SIG-M5 treated with dmso at 0.1 percent for 504 hours (cell line): ENCODE results near the gene PRR23A.
"Not testable (repeated sequence)": the region's sequence is repeated elsewhere in the genome, so short reads cannot be mapped to it uniquely, and the experiment has no call there.

Experiments
- DNase-seq: peaks from one replicate; lab custom pipeline; 2025; ENCODE audit not compliant: unreplicated experiment; lab: John Stamatoyannopoulos, UW

The PRR23A gene

DNA sequence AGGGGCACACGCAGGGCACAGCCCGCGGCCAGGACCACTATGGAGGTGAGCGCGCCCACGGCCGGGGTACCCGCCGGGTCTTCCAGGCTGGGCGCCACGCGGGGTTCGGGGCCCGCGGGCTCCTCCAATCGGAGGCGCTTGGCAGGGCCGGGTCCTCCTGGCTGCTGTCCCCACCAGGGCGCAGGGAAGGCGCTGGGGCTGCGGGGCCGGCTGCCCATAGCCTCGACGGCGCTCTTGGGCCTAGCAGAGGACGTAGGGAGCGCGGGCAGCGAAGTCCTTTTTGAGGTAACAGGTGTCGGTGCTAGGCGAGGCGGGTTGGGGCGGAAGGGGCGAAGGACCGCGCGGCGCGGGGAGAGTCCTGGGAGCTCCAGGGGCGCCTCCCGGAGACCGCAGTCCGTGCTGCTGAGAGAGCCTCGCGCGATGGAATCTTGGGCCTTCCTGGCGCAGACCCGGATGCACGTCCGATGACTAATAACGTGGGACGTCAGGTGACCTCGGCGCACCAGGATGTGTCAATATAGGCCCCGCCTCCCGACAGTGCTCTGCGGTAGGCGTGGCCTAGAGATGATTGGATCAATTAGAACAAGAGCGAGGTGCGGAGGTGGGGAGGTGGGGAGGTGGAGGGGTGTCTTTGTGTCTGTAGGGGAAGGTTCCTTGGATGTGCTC is at the start of gene PRR23A:
TSS of gene PRR23A (minus strand) at position 218 of the 666 bp plus-strand sequence. CDS start at position 218, 0 bp downstream.
- DNase-seq = no peak

DNA sequence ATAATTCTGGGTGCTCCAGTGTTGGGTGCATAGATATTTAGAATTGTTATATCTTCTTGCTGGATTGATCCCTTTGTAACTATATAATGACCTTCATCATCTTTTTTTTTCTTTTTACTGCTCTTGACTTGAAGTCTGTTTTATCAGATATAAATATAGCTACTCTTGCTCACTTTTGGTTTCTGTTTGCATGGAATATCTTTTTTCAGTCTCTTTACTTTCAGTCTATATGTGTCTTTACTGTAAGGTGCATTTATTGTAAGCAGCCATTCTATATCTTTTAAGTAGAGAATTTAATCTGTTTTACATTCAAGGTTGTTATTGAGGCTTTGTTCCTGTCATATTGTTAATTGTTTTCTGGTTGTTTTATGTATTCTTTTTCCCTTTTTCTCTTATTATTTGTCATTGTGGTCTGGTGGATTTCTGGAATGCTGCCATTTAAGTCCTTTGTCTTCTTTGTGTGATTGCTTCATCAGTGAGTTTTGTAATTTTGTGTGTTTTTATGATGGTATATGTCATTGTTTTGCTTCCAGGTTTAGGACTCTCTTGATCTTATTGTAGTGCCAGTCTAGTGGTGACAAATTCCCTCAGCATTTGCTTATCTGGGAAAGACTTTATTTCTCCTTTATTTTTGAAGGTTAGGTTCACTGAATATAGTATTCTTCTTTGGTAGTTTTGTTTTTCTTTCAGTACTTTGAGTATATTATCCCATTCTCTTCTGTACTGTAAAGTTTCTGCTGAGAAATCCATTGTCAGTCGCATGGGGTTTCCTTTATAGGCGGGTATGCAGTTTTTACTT is 46.9 kb upstream of the PRR23A start:
- no peak for DNase-seq

DNA sequence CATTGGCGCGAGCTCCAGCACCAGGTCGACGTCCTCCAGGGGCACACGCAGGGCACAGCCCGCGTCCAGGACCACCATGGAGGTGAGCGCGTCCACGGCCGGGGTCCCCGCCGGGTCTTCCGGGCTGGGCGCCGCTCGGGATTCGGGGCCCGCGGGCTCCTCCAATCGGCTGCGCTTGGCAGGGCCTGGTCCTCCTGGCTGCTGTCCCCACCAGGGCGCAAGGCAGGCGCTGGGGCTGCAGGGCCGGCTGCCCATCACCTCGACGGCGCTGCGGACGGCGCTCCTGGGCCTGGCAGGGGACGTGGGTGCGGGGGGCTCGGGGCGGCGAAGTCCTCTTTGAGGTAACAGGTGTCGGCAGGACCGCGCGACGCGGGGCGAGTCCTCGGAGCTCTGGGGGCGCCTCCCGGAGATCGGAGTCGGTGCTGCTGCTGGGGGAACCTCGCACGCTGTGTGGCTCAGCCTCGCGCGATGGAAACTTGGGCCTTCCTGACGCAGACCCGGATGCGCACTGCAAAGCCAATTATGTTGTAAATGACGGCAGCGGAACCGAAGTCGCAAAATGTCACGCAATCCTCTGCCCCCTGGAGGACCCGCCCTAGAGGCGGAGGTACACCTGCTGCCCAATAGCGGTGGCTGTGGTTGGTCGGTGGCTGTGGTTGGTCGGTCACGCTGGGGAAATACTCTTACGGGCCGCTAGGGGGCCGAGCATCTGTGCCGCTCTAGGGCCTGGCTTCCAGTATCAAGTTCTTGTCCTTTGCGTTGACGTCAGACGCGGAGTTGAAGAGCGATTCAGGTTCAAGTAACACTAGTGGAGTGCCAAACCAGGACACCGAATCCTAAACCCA is 38.5 kb upstream of the PRR23A start, which contains the start of gene PRR23C:
TSS of gene PRR23C (minus strand) at position 527 of the 845 bp plus-strand sequence. CDS start at position 255, 272 bp downstream.
- DNase-seq = no peak

DNA sequence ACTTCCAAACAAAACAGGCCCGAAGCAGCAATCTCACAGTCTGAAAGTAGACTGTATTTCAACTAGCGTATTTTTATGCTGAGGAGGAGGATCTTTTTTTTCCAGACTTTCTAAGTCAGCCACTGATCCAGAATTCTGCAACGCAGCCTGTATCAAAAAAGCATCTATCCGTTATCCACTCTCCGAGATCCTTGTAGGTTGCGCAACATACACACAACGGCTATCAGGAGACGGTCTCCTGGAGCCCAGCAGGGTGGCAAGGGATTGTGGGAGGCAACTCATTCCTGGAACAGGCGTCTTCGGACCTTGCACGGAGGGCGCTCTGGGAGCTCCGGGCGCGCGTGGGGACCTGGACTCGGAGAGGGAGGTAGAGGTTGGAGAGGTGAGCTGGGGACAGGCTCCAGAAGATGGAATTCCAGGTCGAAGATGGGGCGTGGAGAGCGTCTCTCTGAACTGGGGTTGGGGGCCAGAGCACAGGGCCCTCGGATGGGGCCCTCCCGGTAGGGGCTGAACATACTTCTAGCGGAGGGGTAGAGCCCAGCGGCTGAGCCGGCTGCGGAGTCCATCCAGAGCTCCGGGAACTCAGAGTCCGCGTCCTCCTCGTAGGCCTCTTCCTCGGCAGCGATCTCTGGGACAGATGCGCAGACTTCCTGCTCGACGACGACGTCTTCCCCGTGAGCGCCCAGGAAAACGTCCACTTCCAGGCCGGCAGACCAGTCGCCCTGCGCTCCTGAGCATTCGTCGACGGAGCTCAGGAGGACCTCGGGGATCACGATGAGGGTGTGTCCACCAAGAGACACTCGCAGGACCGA is 37.7 kb upstream of the PRR23A start:
- DNase-seq = no peak

DNA sequence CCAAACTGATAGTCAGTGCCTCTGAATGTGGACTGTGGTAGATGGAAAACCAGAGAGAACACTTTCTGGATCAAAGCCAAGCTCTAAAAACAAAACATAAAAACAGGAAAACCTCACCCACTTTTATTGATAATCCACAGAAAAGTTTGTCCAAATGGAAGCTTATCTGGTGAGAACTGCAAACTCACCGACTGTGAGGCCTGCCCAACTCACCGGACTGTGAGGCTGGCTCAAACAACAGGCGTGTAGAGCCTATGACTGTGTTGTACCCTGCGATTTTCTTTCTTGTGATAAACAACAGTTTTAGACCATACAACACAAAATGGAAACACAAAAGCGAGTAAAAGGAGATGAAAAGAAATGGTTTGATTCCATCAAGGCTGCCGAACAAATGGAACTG is 31.4 kb upstream of the PRR23A start:
- DNase-seq = no peak

DNA sequence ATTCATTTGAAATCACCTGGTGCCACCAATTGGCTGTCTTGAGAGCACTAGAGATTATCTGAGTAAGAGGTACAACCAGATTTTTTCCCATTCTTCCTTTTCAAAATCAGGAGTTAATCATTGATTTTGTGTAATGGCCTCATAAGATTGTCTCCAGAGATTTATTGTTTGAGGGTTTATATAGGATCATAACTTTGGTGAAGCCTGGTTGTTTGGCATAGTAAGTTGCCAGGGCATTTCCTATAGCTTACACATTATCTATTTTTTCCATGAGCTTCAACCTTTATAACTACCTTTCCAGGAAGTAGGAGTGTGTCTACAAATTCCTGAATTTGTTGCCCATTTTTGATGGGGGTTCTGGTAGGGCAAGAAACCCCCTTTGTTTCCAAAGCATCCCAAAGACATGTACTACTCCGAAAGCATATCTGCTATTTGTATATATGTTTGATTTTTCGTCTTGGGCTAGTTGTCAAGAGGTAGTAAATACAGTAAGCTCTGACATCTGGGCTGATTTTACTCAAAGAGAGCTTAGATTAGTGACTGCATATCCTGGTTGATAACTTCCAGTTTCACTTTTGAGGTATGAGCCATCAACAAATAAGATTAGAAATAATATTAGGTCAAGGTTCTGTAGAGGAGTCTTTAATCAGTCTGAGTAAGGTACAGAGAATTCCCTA is 26.4 kb upstream of the PRR23A start:
- no peak for DNase-seq

DNA sequence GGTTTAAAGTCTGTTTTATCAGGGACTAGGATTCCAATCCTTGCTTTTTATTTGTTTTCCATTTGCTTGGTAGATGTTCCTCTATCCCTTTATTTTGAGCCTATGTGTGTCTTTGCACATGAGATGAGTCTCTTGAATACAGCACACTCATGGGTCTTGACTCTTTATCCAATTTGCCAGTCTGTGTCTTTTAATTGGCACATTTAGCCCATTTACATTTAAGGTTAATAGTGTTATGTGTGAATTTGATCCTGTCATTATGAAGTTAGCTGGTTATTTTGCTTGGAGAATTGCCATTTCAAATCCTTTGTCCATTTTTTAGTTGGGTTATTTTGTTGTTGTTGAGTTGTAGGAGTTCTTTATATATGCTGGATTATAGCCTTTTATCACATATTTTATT is 24.5 kb upstream of the PRR23A start:
- not testable (repeated sequence) for DNase-seq

DNA sequence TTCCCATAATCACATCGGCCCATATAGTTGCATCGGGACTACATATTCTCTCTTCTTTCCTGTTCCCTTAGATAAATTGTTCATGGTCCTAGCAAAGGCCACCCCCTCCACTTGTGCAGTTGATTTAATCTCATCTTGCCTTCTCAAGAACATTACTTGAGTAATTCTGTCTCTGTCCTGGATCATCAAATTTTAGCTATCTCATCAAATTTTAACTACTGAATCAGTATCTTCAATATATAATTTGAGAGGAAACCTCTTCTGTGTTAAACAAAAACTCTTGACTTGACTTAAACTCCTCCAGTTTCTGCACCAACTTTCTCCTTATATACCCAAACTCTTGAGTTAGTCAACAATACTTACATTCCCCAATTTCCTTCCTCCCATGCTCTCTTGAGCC is 18.9 kb upstream of the PRR23A start:
- no peak for DNase-seq

DNA sequence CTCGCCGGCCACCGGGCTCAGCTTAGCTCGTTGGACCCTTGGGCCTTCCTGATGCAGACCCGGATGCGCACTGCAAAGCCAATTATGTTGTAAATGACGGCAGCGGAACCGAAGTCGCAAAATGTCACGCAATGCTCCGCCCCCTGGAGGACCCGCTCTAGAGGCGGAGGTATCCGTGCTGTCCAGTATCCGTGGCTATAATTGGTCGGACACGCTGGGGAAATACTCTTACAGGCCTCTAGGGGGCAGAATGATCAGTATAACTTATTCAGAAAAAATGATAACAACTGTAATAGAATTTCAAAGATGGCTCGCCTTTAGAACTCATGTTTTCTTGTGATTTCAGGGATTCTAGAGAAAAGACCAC is 14.8 kb upstream of the PRR23A start, which contains the start of gene PRR23B:
TSS of gene PRR23B (minus strand) at position 59 of the 367 bp plus-strand sequence. CDS start 265 bp downstream, outside the sequence.
- no peak for DNase-seq

DNA sequence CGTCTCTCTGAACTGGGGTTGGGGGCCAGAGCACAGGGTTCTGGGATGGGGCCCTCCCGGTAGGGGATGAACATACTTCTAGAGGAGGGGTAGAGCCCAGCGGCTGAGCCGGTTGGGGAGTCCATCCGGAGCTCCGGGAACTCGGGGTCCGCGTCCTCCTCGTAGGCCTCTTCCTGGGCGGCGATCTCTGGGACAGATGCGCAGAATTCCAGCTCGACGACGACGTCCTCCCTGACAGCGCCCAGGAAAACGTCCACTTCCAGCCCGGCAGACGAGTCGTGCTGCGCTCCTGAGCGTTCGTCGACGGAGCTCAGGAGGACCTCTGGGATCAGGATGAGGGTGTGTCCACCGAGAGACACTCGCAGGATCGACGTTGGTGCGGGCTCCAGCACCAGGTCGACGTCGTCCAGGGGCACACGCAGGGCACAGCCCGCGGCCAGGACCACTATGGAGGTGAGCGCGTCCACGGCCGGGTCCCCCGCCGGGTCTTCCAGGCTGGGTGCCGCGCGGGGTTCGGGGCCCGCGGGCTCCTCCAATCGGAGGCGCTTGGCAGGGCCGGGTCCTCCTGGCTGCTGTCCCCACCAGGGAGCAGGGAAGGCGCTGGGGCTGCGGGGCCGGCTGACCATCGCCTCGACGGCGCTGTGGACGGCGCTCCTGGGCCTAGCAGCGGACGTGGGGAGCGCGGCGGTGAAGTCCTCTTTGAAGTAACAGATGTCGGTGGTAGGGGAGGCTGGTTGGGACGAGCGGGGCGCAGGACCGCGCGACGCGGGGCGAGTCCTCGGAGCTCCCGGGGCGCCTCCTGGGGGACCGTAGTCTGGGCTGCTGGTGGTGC is 14.2 kb upstream of the PRR23A start:
- DNase-seq = no peak

DNA sequence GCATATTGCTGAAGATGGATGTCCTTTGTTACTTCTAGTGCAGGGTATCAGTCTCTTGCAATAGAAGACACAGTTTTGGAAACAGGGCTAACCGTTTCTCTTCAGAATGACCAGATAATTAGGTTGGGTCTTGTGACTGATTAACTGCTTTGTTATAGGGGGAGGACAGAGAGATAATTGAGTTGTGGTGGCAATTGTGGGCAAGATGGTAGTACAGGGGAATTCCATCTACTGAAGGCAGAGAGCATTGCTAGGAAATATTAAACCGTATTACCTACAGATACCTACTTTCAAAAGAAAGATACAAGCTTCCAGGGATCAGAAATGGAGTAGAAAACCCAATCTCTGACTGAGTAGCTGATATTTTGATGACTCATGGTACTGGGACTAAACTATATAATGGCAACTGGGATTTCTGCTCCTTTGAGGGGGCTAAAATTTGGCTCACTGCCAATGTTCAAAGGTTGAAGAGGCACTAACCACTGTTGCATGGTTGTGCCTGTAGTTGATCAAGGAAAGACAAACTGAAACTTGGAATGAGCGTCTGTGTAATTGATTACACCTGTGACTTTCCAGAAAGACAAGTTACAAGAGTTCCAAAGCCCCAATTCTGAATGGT is 10.5 kb upstream of the PRR23A start:
- DNase-seq = no peak

DNA sequence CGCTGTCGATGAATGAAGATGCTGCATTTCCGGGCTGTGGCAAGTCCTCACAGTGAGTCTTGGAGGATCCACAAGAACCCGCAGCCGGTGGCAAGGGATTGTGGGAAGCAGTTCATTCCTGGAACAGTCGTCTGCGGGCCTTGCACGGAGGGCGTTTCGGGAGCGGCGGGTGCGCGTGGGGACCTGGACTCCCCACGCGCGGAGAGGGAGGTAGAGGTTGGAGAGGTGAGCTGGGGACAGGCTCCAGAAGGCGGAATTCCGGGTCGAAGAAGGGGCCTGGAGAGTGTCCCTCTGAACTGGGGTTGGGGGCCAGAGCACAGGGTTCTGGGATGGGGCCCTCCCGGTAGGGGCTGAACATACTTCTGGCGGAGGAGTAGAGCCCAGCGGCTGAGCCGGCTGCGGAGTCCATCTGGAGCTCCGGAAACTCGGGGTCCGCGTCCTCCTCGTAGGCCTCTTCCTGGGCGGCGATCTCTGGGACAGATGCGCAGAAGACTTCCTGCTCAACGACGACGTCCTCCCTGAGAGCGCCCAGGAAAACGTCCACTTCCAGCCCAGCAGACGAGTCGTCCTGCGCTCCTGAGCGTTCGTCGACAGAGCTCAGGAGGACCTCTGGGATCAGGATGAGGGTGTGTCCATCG is 593 bp downstream of the PRR23A start:
- no peak for DNase-seq

DNA sequence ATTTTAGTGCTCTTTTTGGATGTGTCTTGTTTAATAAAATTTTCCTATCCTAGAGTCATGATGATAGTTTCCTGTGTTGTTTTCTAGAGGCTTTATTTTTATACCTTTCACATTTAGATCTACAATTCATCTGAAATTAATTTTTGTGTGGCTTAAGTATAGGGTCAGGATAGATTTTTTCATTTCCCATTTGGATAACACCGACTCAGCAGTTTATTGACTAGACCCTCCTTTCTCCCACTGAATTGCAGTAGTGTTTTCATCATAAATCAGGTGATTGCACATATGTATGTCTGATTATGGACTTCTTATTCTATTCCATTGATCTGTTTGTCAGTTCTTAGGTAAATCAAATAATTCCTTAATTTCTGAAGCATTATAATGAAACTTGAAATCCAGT is 10.4 kb downstream of the PRR23A start:
- no peak for DNase-seq

DNA sequence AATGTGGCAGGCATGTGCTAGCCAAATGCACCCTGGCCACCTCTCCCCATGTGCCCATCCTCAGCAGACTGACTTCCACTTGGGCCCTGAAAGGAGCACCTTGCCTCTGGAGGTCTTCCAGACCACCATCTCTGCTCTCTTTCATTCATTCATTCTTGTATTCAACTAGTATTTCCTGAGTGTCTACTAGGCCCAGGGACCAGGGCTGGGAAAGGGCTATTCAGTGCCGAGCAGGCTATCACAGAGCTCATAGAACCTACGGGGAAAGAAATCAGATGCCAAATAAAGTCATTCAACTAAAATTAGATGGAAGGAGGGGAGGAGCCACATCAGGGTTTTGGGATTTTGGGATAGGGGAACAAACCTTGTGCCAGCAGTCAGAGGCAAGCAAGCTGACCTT is 18.9 kb downstream of the PRR23A start:
- no peak for DNase-seq

DNA sequence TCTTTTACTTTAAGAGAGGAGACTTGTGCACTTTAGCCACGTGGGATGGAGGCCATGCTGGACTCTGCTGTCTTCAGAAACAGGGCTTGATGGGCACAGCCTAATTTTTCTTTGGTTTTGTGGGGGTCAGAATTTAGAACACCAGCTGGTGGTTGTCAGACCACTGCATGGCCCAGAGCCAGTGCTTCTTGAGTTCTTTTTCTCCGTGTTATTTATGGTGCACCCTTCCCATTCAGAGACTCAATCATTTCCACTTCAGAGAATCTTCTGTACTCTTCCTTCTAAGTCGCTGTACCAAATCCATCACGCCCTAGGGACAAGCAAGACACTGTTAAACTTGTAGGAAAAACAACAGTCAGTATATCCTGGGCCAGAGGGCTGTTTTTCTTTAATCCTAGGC is 20.1 kb downstream of the PRR23A start:
- no peak for DNase-seq

DNA sequence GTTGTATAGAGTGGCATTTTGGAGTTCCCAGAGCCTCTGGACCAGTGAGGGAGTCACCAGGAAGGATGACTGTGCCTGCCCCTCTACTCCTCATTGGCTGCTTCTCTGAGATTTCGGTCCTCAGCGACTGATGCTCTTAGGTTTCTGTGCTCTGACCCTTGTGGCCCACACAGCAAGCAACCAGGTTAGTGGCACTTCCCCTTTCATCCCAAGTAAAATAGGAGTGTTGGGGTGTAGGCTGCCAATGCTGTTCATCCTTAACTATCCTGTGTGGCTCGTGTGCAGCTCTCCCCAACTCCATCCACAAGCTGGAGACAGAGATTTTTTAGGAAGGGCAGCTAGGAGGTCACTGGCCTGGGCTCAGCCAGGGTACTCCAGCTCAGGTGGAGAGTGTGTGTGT is 21.3 kb downstream of the PRR23A start:
- no peak for DNase-seq

DNA sequence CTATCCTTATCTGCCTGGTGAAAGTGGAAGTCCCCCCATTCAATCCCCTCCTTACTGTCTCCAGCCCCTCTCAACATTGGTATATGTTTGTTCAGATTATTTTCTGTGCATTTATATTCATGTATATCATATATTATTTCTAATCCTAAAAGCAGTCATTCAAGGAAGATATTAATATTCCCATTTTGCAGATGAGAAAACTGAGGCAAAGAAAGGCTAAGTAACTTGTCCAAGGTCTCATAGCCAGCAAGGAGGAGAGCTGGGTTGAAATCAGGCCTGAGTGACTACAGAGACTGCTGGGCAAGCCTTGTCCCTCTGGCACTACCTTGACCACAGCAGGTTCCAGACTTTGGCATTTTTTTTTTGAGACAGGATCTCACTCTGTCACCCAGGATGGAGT is 30.0 kb downstream of the PRR23A start:
- no peak for DNase-seq

DNA sequence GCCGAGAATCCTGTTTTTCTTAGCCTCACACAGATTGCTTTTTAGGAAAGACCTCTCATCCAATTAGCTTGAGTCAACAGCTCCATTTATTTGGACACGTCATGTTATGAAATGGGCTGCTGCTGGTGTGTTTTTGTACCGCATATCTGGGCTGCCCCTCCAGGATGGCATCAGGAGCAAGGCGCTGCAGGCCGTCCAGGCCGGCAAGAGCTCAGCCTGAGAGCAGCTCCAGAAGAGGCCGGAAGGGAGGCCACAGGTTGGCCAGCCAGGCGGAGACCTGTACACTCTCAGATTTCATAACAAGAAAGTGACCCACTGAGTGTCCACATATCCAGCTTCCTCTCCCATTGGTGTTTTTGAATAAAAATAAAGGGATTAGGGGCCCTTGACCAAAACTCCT is 30.7 kb downstream of the PRR23A start:
- no peak for DNase-seq
